Calu3 (cell line): ENCODE results near the gene INPP5K. TPM values are rescaled to one million over a fixed set of nuclear protein-coding genes. Genes with fewer than 3 reads are reported as not detected.

ENCODE experiments used
- BruUV-seq: library from RNA; stranded (reverse); fragments of 400-500 nt; replicated peaks from 2 replicates; lab custom pipeline; 2021; lab: Mats Ljungman, UMichigan
- CTCF ChIA-PET: fragments of 300-600 bp; sonication (Branson Sonifier 250); formaldehyde crosslinking; loops from one replicate; lab custom pipeline; 2022; ENCODE audit warnings: antibody characterized with exemption; lab: Charles Lee
- DNase-seq: peaks from one replicate; pipeline ENCODE4 v3.0.0; 2022
- H3K27ac Mint-ChIP-seq: one replicate; pipeline ENCODE4 v1.8.0; 2022; ENCODE audit warnings: mixed read lengths; ENCODE audit not compliant: unreplicated experiment
- H3K27me3 Mint-ChIP-seq: one replicate; pipeline ENCODE4 v1.8.0; 2022; ENCODE audit warnings: mixed read lengths; ENCODE audit not compliant: unreplicated experiment
- H3K36me3 Mint-ChIP-seq: one replicate; pipeline ENCODE4 v1.8.0; 2022; ENCODE audit warnings: mild to moderate bottlenecking, moderate library complexity, mixed read lengths; ENCODE audit not compliant: insufficient read depth, unreplicated experiment
- H3K4me1 Mint-ChIP-seq: one replicate; pipeline ENCODE4 v1.8.0; 2022; ENCODE audit warnings: mild to moderate bottlenecking, low read depth, mixed read lengths; ENCODE audit not compliant: unreplicated experiment
- H3K4me3 Mint-ChIP-seq: one replicate; pipeline ENCODE4 v1.8.0; 2022; ENCODE audit warnings: mild to moderate bottlenecking, low read depth, moderate library complexity, mixed read lengths; ENCODE audit not compliant: unreplicated experiment
- H3K9me3 Mint-ChIP-seq: one replicate; pipeline ENCODE4 v1.8.0; 2022; ENCODE audit warnings: low read depth, mixed read lengths; ENCODE audit not compliant: unreplicated experiment
- intact Hi-C: fragments of 100-400 bp; cut with micrococcal nuclease; formaldehyde crosslinking; loops from one replicate; pipeline ENCODE4 v1.10.0; 2022; ENCODE audit not compliant: unreplicated experiment
- total RNA-seq: library from RNA; stranded (reverse); gene quantifications from 2 replicates; pipeline ENCODE4 v1.2.3, GENCODE V29; 2022
- TF ChIP-seq, protein P1 (sequence below): fragments of 200-600 bp; IDR thresholded peaks from one replicate; pipeline ENCODE4 v1.8.0; 2022; ENCODE audit warnings: antibody characterized with exemption; ENCODE audit not compliant: unreplicated experiment

The INPP5K gene
- total RNA-seq, 1 experiment from 2014 or later, result 18.7 TPM

DNA sequence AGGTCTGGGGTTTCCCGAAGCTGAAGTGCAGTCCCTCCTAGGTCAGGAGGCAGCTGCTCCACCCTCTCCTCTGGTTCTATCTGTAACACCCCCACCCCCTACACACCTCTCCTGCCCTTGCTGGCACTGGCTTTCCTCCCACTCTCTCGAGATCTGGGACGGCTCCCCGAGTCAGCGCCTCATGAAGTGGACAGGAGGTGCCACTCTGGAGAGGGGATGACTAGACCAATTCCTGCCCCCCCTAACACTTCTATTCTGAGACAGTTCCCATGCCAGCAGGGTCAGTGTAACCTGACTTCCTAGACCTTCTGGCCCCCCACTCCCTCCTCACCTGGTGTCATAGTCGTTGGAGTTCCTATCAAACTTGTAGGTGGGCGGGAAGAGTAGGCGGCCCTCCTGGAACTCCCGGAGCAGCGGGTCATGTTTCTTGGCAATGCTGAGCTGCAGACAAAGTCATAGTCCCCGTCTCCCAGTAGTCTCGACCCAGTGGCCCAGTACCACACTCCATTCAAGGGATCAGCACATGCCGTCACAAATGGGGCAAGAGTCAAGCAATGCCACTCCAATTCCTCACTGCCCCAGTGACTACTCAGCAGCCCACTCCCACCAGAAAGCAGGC lies 9.7 kb downstream of the INPP5K start:
- intact Hi-C loops, result no loop called here
- BruUV-seq, result no TSS peak
- CTCF ChIA-PET, result no interaction called here
- Mint-ChIP-seq H3K4me3 (no peak overlapping the region), H3K36me3 (peaks cover 5% of the 10 kb centered on the region), H3K9me3 (no peaks in the 10 kb centered on the region), H3K27ac (no peak overlapping the region), H3K27me3 (no peaks in the 10 kb centered on the region), H3K4me1 (no peaks in the 10 kb centered on the region)
- no peak for DNase-seq
- TF ChIP-seq, protein P1, sequence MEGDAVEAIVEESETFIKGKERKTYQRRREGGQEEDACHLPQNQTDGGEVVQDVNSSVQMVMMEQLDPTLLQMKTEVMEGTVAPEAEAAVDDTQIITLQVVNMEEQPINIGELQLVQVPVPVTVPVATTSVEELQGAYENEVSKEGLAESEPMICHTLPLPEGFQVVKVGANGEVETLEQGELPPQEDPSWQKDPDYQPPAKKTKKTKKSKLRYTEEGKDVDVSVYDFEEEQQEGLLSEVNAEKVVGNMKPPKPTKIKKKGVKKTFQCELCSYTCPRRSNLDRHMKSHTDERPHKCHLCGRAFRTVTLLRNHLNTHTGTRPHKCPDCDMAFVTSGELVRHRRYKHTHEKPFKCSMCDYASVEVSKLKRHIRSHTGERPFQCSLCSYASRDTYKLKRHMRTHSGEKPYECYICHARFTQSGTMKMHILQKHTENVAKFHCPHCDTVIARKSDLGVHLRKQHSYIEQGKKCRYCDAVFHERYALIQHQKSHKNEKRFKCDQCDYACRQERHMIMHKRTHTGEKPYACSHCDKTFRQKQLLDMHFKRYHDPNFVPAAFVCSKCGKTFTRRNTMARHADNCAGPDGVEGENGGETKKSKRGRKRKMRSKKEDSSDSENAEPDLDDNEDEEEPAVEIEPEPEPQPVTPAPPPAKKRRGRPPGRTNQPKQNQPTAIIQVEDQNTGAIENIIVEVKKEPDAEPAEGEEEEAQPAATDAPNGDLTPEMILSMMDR, result no peak

DNA sequence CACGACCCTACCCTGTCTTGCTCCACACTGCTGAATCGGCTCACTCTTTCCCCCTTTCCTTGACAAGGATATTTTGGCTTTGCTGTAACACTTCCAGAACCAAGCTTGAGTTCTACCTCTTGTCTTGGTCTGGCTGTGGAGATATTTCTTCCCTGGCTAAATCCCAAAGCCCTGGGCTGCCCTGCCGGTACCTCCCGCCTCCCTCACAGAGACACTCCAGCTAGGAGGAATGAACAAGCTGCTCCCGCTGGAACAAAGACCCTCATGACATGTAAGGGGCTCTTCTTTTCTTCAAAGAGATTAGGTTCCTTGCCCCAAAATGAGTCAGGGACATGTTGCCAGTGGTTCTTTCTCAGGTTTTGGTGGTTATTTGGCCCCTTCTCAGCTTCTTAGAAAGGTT lies 10.8 kb downstream of the INPP5K start:
- DNase-seq, result no peak
- Mint-ChIP-seq H3K4me1 (no peaks in the 10 kb centered on the region), H3K36me3 (peaks cover 5% of the 10 kb centered on the region), H3K27ac (no peak overlapping the region), H3K9me3 (no peaks in the 10 kb centered on the region), H3K4me3 (no peak overlapping the region), H3K27me3 (no peaks in the 10 kb centered on the region)
- no TSS peak for BruUV-seq
- intact Hi-C loops, result no loop called here
- TF ChIP-seq, protein P1, result no peak
- CTCF ChIA-PET, result no interaction called here

DNA sequence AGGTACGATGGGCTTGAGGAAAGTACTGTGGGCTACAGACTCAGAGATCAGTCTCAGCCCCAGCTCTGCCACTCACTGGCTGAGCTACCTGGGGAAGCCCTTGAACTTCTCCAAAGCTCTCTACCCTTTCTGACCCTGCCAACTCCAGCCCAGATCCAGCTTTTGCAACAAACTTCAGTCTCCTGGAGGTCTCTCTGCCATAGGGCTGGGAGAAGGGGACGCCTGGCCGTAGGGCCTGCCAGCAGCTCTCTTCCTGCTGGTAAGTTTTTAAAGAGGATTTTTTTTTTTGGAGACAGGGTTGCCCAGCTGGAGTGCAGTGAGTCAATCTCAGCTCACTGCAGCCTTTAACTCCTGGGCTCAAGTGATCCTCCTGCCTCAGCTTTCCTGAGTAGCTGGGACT lies 11.5 kb downstream of the INPP5K start:
- Mint-ChIP-seq H3K9me3 (no peaks in the 10 kb centered on the region), H3K27me3 (no peaks in the 10 kb centered on the region), H3K27ac (no peak overlapping the region), H3K4me3 (no peak overlapping the region), H3K4me1 (no peaks in the 10 kb centered on the region), H3K36me3 (peaks cover 5% of the 10 kb centered on the region)
- intact Hi-C loops, result no loop called here
- TF ChIP-seq, protein P1, result no peak
- BruUV-seq, result no TSS peak
- CTCF ChIA-PET, result interaction anchor here (0.5 to 0.6 kb wide), 3 partner anchors 8 to 54 kb away, joined by 3 read pairs; no protein-coding TSS in a partner anchor
- no peak for DNase-seq

DNA sequence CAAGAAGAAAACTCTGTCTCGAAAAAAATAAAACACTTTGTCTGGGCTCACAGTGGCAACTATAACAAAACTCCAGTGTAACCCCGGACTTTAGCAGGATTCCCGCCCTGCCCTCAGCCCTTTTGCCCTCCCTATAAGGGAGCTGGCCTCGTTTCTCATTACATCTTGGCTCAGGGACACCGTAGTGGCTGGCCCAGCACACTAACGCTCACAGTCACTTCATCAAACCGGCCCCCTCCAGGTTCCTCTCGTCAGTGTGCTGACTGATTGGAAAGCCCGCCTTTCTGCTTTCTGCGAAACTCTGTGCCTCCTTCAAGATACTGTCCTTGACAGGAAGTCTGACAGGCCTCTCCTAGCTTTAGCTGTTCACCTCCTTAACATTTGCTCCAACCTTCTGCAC lies 12.7 kb downstream of the INPP5K start:
- CTCF ChIA-PET, result no interaction called here
- Mint-ChIP-seq H3K36me3 (peaks cover 5% of the 10 kb centered on the region), H3K9me3 (no peaks in the 10 kb centered on the region), H3K4me1 (no peaks in the 10 kb centered on the region), H3K27ac (no peak overlapping the region), H3K27me3 (no peaks in the 10 kb centered on the region), H3K4me3 (no peak overlapping the region)
- no TSS peak for BruUV-seq
- DNase-seq, result no peak
- TF ChIP-seq, protein P1, result no peak
- intact Hi-C loops, result no loop called here
